Activated CD8-positive, alpha-beta T cell treated with anti-CD3 and anti-CD28 coated beads, Interleukin-2, amount 10 ng/mL, durations not matched to agents 7 days and 5 days (primary cell): ENCODE results near the gene TTLL5. TPM values are rescaled to one million over a fixed set of nuclear protein-coding genes. Genes with fewer than 3 reads are reported as not detected.

ENCODE experiments used
- ATAC-seq: fragments of 150-1000 bp; cut with Tn5 transposase; one replicate; pipeline ENCODE4 v1.10.0; 2021; ENCODE audit warnings: moderate library complexity
- CTCF ChIA-PET: fragments of 350-600 bp; sonication (Branson Sonifier 250); formaldehyde crosslinking; loops from one replicate; lab custom pipeline; 2021; ENCODE audit warnings: antibody characterized with exemption; lab: Charles Lee
- POLR2A ChIA-PET: fragments of 350-600 bp; sonication (Branson Sonifier 250); formaldehyde crosslinking; loops from one replicate; lab custom pipeline; 2021; ENCODE audit warnings: antibody characterized with exemption; lab: Charles Lee
- DNase-seq: peaks from one replicate; pipeline ENCODE4 v3.0.0-alpha.2; 2020
- H3K27ac Mint-ChIP-seq: one replicate; pipeline ENCODE4 v1.8.0; 2021; ENCODE audit warnings: mild to moderate bottlenecking, mixed read lengths
- H3K27me3 Mint-ChIP-seq: one replicate; pipeline ENCODE4 v1.8.0; 2021; ENCODE audit warnings: low read depth, mixed read lengths
- H3K36me3 Mint-ChIP-seq: one replicate; pipeline ENCODE4 v1.8.0; 2021; ENCODE audit warnings: low read depth, mixed read lengths
- H3K4me1 Mint-ChIP-seq: one replicate; pipeline ENCODE4 v1.8.0; 2021; ENCODE audit warnings: low read depth, mixed read lengths
- H3K4me3 Mint-ChIP-seq: one replicate; pipeline ENCODE4 v1.8.0; 2021; ENCODE audit warnings: mild to moderate bottlenecking, mixed read lengths
- H3K9me3 Mint-ChIP-seq: one replicate; pipeline ENCODE4 v1.8.0; 2022; ENCODE audit warnings: mixed read lengths; ENCODE audit not compliant: insufficient read depth
- total RNA-seq, 2 experiments: library from RNA; stranded (reverse); gene quantifications; one replicate each; pipeline ENCODE4 v1.2.3, GENCODE V29; 2021

Gene TTLL5
- total RNA-seq, 2 experiments from 2014 or later: 40.1 to 45.0 TPM

- Mint-ChIP-seq H3K4me1 (no peaks in the 10 kb centered on the region), H3K9me3 (no peaks in the 10 kb centered on the region), H3K36me3 (peaks cover 19% of the 10 kb centered on the region), H3K4me3 (no peak overlapping the region), H3K27ac (no peak overlapping the region), H3K27me3 (no peaks in the 10 kb centered on the region)
- ChIA-PET POLR2A (no interaction called here), CTCF (no interaction called here)
- ATAC-seq (no peak), DNase-seq (no peak)
Measured at GRCh38 chr14:75770635-75771034, 109.6 kb downstream of the TTLL5 start.

- H3K9me3 Mint-ChIP-seq: no peaks in the 10 kb centered on the region
- no peaks in the 10 kb centered on the region for H3K27me3 Mint-ChIP-seq
- POLR2A ChIA-PET: no interaction called here
- ATAC-seq (no peak), DNase-seq (no peak)
- CTCF ChIA-PET: no interaction called here
- H3K36me3 Mint-ChIP-seq: peaks cover 22% of the 10 kb centered on the region
- H3K4me3 Mint-ChIP-seq: no peak overlapping the region
- H3K4me1 Mint-ChIP-seq: no peaks in the 10 kb centered on the region
- H3K27ac Mint-ChIP-seq: no peak overlapping the region
Measured at GRCh38 chr14:75771595-75771994, 110.5 kb downstream of the TTLL5 start.

- POLR2A ChIA-PET: no interaction called here
- Mint-ChIP-seq H3K27me3 (no peaks in the 10 kb centered on the region), H3K9me3 (no peaks in the 10 kb centered on the region), H3K27ac (no peak overlapping the region), H3K4me1 (no peaks in the 10 kb centered on the region), H3K4me3 (no peak overlapping the region), H3K36me3 (peaks cover 22% of the 10 kb centered on the region)
- ATAC-seq (no peak), DNase-seq (no peak)
- CTCF ChIA-PET: interaction anchor here (1.0 kb wide), 1 partner anchor 22 kb away, joined by 4 read pairs; no protein-coding TSS in a partner anchor
Measured at GRCh38 chr14:75773046-75773445, 112.0 kb downstream of the TTLL5 start.

- Mint-ChIP-seq H3K36me3 (peaks cover 27% of the 10 kb centered on the region), H3K4me1 (no peaks in the 10 kb centered on the region), H3K27ac (no peak overlapping the region), H3K27me3 (no peaks in the 10 kb centered on the region), H3K4me3 (no peak overlapping the region), H3K9me3 (no peaks in the 10 kb centered on the region)
- ChIA-PET CTCF (interaction anchor here (1.5 kb wide), 1 partner anchor 126 kb away, joined by 4 read pairs; no protein-coding TSS in a partner anchor), POLR2A (no interaction called here)
- ATAC-seq (no peak), DNase-seq (no peak)
Measured at GRCh38 chr14:75781096-75781495, 120.0 kb downstream of the TTLL5 start.

GRCh38 chr14:75783184-75783583, 122.1 kb downstream of the TTLL5 start:
- Mint-ChIP-seq H3K9me3 (no peaks in the 10 kb centered on the region), H3K27ac (no peak overlapping the region), H3K4me3 (no peak overlapping the region), H3K36me3 (peaks cover 28% of the 10 kb centered on the region), H3K27me3 (no peaks in the 10 kb centered on the region), H3K4me1 (no peaks in the 10 kb centered on the region)
- ATAC-seq: no peak
- ChIA-PET POLR2A (no interaction called here), CTCF (no interaction called here)
- DNase-seq: no peak

GRCh38 chr14:75783602-75784313, 122.7 kb downstream of the TTLL5 start:
- H3K4me3 Mint-ChIP-seq: no peak overlapping the region
- POLR2A ChIA-PET: no interaction called here
- no peak for ATAC-seq
- no peaks in the 10 kb centered on the region for H3K27me3 Mint-ChIP-seq
- peaks cover 28% of the 10 kb centered on the region for H3K36me3 Mint-ChIP-seq
- H3K4me1 Mint-ChIP-seq: no peaks in the 10 kb centered on the region
- peaks cover 3% of the 10 kb centered on the region for H3K9me3 Mint-ChIP-seq
- no peak overlapping the region for H3K27ac Mint-ChIP-seq
- CTCF ChIA-PET: no interaction called here
- DNase-seq: no peak

- Mint-ChIP-seq H3K36me3 (peaks cover 29% of the 10 kb centered on the region), H3K4me1 (no peaks in the 10 kb centered on the region), H3K27ac (no peak overlapping the region), H3K27me3 (no peaks in the 10 kb centered on the region), H3K9me3 (peaks cover 3% of the 10 kb centered on the region), H3K4me3 (no peak overlapping the region)
- CTCF ChIA-PET: no interaction called here
- ATAC-seq (no peak), DNase-seq (no peak)
- POLR2A ChIA-PET: no interaction called here
Measured at GRCh38 chr14:75784314-75784686, 123.3 kb downstream of the TTLL5 start.

GRCh38 chr14:75793806-75794205, 132.8 kb downstream of the TTLL5 start:
- CTCF ChIA-PET: interaction anchor here (1.0 to 1.9 kb wide), 5 partner anchors 9 to 189 kb away, joined by 4 to 7 read pairs (median 5); no protein-coding TSS in a partner anchor
- no peak overlapping the region for H3K4me3 Mint-ChIP-seq
- H3K27me3 Mint-ChIP-seq: no peaks in the 10 kb centered on the region
- no peak overlapping the region for H3K27ac Mint-ChIP-seq
- DNase-seq (no peak), ATAC-seq (no peak)
- H3K4me1 Mint-ChIP-seq: no peaks in the 10 kb centered on the region
- H3K36me3 Mint-ChIP-seq: peaks cover 24% of the 10 kb centered on the region
- H3K9me3 Mint-ChIP-seq: peaks cover 5% of the 10 kb centered on the region
- POLR2A ChIA-PET: no interaction called here

GRCh38 chr14:75794615-75795038, 133.6 kb downstream of the TTLL5 start:
- CTCF ChIA-PET: interaction anchor here (1.0 to 1.9 kb wide), 7 partner anchors 8 to 188 kb away, joined by 3 to 7 read pairs (median 4); no protein-coding TSS in a partner anchor
- peaks cover 30% of the 10 kb centered on the region for H3K36me3 Mint-ChIP-seq

GRCh38 chr14:75800792-75801191, 139.7 kb downstream of the TTLL5 start:
- H3K36me3 Mint-ChIP-seq: peaks cover 35% of the 10 kb centered on the region
- ChIA-PET POLR2A (no interaction called here), CTCF (interaction anchor here (1.3 kb wide), 1 partner anchor 182 kb away, joined by 4 read pairs; no protein-coding TSS in a partner anchor)
- H3K27ac Mint-ChIP-seq: no peak overlapping the region
- ATAC-seq (no peak), DNase-seq (no peak)
- no peak overlapping the region for H3K4me3 Mint-ChIP-seq
- no peaks in the 10 kb centered on the region for H3K27me3 Mint-ChIP-seq
- H3K9me3 Mint-ChIP-seq: peaks cover 8% of the 10 kb centered on the region
- no peaks in the 10 kb centered on the region for H3K4me1 Mint-ChIP-seq

More at GRCh38 chr14:75794615-75795038, 133.6 kb downstream of the TTLL5 start:
- POLR2A ChIA-PET: no interaction called here
- H3K27me3 Mint-ChIP-seq: no peaks in the 10 kb centered on the region
- peaks cover 10% of the 10 kb centered on the region for H3K9me3 Mint-ChIP-seq
- H3K27ac Mint-ChIP-seq: no peak overlapping the region
- H3K4me1 Mint-ChIP-seq: no peaks in the 10 kb centered on the region
- no peak for DNase-seq
- ATAC-seq: no peak
- H3K4me3 Mint-ChIP-seq: no peak overlapping the region

- ChIA-PET POLR2A (no interaction called here), CTCF (interaction anchor here (0.8 to 2.1 kb wide), 6 partner anchors 8 to 104 kb away, joined by 3 to 7 read pairs (median 4); no protein-coding TSS in a partner anchor)
- no peak for ATAC-seq
- H3K27me3 Mint-ChIP-seq: no peaks in the 10 kb centered on the region
- DNase-seq: no peak
- H3K9me3 Mint-ChIP-seq: peaks cover 8% of the 10 kb centered on the region
- no peak overlapping the region for H3K4me3 Mint-ChIP-seq
- no peaks in the 10 kb centered on the region for H3K4me1 Mint-ChIP-seq
- peaks cover 34% of the 10 kb centered on the region for H3K36me3 Mint-ChIP-seq
- no peak overlapping the region for H3K27ac Mint-ChIP-seq
Measured at GRCh38 chr14:75802486-75802885, 141.4 kb downstream of the TTLL5 start.

GRCh38 chr14:75803765-75804164, 142.7 kb downstream of the TTLL5 start:
- DNase-seq (no peak), ATAC-seq (no peak)
- no peaks in the 10 kb centered on the region for H3K4me1 Mint-ChIP-seq
- peaks cover 23% of the 10 kb centered on the region for H3K36me3 Mint-ChIP-seq
- H3K27me3 Mint-ChIP-seq: no peaks in the 10 kb centered on the region
- CTCF ChIA-PET: interaction anchor here (1.5 to 2.1 kb wide), 2 partner anchors 94 to 103 kb away, joined by 3 to 7 read pairs; no protein-coding TSS in a partner anchor
- no peak overlapping the region for H3K27ac Mint-ChIP-seq
- no peak overlapping the region for H3K4me3 Mint-ChIP-seq
- H3K9me3 Mint-ChIP-seq: peaks cover 8% of the 10 kb centered on the region
- POLR2A ChIA-PET: no interaction called here
